GM18511 (cell line): Measurements from ENCODE around the gene PMS2.
"Not testable (repeated sequence)": the region's sequence is repeated elsewhere in the genome, so short reads cannot be mapped to it uniquely, and the experiment has no call there.

Experiments used
- ATAC-seq: cut with Tn5 transposase; IDR thresholded peaks from one replicate; pipeline ENCODE4 v1.9.1; 2021; ENCODE audit warnings: mild to moderate bottlenecking, moderate library complexity; ENCODE audit not compliant: unreplicated experiment

PMS2 gene

DNA sequence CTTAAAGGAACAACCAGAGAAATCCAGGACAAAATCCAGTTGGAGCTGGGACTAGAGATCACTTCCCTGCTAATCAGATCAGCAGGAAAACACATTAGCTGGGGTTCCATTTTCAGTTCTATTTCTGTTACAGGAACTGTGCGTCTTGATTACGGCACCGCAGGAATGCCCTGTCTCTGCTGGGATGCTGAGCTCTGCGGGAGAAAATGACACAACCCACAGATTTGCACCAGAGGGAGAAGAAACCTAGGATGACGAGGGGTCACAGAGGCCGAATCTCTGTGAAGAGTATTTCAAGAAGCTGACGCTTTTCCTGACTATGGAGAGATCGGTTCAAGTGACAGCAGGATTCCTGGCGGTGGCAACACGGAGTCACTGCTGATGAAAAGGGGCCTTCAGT, 78.6 kb downstream of the PMS2 start:
- not testable (repeated sequence) for ATAC-seq

- not testable (repeated sequence) for ATAC-seq
These were observed 82.5 kb downstream of the PMS2 start for GRCh38 chr7:5926263-5926870.

DNA sequence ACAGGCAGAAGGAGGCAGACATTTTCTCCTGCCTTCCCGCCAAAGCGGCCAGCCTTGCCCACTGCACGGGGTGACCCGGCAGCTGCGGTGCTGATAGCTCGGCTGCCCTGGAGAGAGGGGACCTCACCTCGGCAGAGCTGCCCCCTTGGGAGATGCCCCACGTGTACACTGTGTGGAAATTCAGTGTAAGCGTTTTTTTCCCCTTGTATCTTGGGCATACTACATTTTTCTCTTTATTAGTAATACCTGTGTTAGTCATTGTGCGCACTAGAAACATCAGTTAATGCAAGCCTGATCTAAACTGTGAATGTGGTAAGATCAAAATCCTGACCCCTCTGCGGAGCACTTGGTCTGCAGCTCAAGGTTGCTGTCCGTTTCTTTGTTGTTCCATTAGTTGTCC, 84.2 kb downstream of the PMS2 start:
- ATAC-seq = not testable (repeated sequence)

GRCh38 chr7:5924180-5924579, 84.7 kb downstream of the PMS2 start:
- ATAC-seq = not testable (repeated sequence)
